ENCODE data around the gene SNX10. TPM values are rescaled to one million over a fixed set of nuclear protein-coding genes. Genes with fewer than 3 reads are reported as not detected.

Gene SNX10
- total and polyA plus RNA-seq, 12 donors, result 6.5 to 50.3 (median 27.8) TPM

DNA sequence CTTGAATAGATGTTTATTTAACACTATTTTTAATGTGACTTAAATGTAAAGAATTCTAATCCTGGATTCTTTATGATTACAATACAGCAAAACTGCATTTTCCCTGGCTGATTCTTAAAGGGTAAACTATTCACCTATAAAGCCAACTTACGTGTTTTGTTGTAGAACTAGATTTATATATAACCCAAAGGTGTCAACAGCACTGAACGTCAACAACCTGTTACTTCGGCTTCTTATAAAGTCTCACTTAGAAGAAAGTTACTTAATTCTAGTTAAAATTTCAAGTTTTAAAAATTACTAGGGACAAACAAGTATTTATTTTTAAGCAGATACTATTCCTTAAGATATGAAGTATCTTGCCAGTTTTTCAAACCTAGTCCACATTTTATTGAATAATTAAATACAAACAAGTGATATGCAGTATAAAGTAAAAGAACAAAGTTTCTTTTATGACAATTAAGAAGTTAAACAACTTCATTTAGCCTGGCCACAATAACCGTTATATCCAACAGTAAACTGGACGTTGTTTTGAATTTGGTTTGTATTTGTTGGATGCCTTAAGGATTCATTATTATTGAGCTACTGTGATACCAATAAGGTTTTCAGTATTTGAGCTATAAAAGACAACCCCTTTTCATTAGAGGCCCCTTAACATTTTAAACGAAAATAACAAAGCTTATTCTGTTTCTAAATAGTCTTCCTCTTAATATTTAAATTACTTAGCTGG is 83.1 kb downstream of the SNX10 start:
- Histone ChIP-seq H3K27ac (no peak overlapping the region), H3K4me3 (no peak overlapping the region), H3K4me1 (replicated peaks in 1 of 2) (peaks cover 0 to 8% of the 10 kb centered on the region in 2 donors), H3K27me3 (peaks cover 3% of the 10 kb centered on the region), H3K9me3 (replicated peaks in 1 of 3) (no peaks in the 10 kb centered on the region), H3K36me3 (replicated peaks in 1 of 2) (no peaks in the 10 kb centered on the region)
- no peak for TF ChIP-seq POLR2A (IDR thresholded peaks at IDR 0.05)
- TF ChIP-seq, protein P1, sequence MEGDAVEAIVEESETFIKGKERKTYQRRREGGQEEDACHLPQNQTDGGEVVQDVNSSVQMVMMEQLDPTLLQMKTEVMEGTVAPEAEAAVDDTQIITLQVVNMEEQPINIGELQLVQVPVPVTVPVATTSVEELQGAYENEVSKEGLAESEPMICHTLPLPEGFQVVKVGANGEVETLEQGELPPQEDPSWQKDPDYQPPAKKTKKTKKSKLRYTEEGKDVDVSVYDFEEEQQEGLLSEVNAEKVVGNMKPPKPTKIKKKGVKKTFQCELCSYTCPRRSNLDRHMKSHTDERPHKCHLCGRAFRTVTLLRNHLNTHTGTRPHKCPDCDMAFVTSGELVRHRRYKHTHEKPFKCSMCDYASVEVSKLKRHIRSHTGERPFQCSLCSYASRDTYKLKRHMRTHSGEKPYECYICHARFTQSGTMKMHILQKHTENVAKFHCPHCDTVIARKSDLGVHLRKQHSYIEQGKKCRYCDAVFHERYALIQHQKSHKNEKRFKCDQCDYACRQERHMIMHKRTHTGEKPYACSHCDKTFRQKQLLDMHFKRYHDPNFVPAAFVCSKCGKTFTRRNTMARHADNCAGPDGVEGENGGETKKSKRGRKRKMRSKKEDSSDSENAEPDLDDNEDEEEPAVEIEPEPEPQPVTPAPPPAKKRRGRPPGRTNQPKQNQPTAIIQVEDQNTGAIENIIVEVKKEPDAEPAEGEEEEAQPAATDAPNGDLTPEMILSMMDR (IDR thresholded peaks at IDR 0.05), result no peak
- intact Hi-C loops (cut with DNase I), result loop anchor here (5.0 to 10.0 kb wide), 3 partner anchors 127 to 790 kb away; partner anchors contain the start of gene HOXA9 (in 1 of the 2)
- no peak for DNase-seq
- WGBS, 4 donors, result 83 to 89% (median 84%) methylated on average over 6 of the region's 6 CpGs

DNA sequence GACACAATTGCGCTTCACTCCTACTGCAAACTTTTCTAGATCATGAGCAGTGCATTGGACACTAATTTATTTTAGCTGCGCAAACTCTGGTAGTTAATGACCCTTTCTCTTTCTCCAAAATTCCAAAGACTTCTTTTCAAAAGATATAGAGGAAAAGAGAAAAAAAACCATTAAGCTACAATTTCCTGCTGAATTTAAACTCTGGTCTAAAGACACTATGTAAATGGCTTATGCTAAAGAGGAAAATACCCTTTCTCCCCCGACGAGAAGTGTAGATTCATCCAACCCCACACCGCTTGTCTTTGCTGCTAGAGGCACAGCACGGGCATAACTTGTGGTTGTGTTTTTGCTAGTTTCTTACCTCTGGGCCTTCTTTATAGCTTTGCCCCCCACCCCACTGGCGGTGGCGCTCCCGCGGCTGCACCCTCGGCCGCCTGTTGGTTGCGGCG is 84.1 kb downstream of the SNX10 start:
- 13 to 19% (median 14%) methylated on average over 12 to 14 of the region's 14 CpGs for WGBS, 4 donors
- peak overlapping the region in 2 of 5 donors; percentile 49 to 50 for H3K27ac ChIP-seq
- no peaks in the 10 kb centered on the region for H3K36me3 ChIP-seq (replicated peaks in 1 of 2)
- intact Hi-C loops (cut with DNase I), result loop anchor here (5.0 to 10.0 kb wide), 3 partner anchors 127 to 789 kb away; partner anchors contain the start of gene HOXA9 (in 1 of the 2)
- H3K4me3 ChIP-seq, result peak overlapping the region in 2 of 4 donors; percentile 50 to 64
- H3K27me3 ChIP-seq, result peaks cover 3% of the 10 kb centered on the region
- no peaks in the 10 kb centered on the region for H3K9me3 ChIP-seq (replicated peaks in 1 of 3)
- peak in 1 of 7 donors; percentile 8 for DNase-seq
- peaks cover 0 to 8% of the 10 kb centered on the region in 2 donors for H3K4me1 ChIP-seq (replicated peaks in 1 of 2)
- no peak for TF ChIP-seq POLR2A (IDR thresholded peaks at IDR 0.05)
- TF ChIP-seq, protein P1 (IDR thresholded peaks at IDR 0.05), result peak in 1 of 6 experiments; percentile 2

DNA sequence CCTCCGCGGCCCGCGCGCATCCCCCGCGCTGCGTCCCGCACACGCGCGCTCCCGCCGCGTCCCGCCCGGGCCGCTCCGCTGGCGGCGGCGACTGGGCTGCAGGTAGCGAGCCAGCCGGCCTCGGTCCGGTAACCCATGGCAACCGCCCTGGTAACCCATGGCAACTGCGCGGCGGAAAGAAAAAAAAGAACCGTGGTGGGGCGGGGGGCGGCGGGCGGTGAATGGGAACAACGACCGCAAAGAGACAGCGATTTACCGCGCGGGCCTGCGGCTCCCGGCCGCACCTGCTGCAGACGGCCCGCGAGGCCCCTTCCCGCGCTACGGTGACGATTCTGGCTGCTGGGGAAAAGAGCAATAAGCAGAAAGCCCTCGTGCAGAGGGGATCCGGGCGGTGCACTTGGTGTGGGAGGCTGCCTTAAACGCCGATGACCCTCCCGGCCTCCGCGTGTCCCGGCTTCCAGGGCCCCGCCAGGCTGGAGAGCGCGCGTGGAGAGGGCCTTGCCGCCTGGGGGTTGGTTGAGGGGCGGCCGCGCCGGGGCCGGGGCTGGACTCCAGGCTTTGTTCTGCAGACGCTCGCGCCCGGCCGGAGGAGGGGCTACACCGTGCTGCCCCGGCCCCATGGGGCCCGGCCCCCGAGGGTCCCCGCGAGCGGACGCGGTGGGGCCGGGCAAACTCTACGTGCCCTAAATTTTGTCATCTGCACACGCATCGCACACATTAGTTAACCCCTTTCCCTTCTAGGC is 84.7 kb downstream of the SNX10 start:
- Histone ChIP-seq H3K9me3 (replicated peaks in 1 of 3) (no peaks in the 10 kb centered on the region), H3K27ac (peak overlapping the region in 4 of 5 donors; percentile 49 to 76 (median 67)), H3K4me1 (replicated peaks in 1 of 2) (peaks cover 0 to 8% of the 10 kb centered on the region in 2 donors), H3K36me3 (replicated peaks in 1 of 2) (no peaks in the 10 kb centered on the region), H3K4me3 (peak overlapping the region in 3 of 4 donors; percentile 50 to 64 (median 50)), H3K27me3 (peaks cover 3% of the 10 kb centered on the region)
- WGBS, 4 donors, result 2 to 4% (median 2%) methylated on average over 20 to 88 of the region's 88 CpGs
- TF ChIP-seq, protein P1 (IDR thresholded peaks at IDR 0.05), result peak in 1 of 6 experiments; percentile 0
- TF ChIP-seq POLR2A (IDR thresholded peaks at IDR 0.05), result peak in 1 of 2 donors; percentile 24
- peak; percentile 38 to 83 (median 65) for DNase-seq
- intact Hi-C loops (cut with DNase I), result loop anchor here (5.0 to 10.0 kb wide), 3 partner anchors 126 to 788 kb away; partner anchors contain the start of gene HOXA9 (in 1 of the 2)

DNA sequence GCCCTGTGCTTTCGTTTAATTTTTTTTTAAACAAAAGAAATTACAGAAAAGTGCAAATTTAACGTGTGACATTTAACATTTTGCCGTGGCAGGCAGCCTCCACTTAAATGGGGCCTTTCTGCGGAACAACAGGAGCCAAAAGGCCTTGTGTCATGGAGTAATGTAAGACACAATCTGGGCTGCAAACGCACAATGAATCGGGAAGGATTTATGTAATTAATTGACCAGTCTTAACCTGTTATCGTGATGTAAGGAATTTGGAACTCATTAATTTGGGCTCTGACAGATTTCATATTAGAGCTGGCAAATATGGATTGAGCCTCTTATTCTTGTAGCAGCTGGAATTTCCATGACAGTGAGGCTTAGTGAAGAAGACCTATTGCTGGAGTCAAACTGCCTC is 86.4 kb downstream of the SNX10 start:
- H3K36me3 ChIP-seq (replicated peaks in 1 of 2), result no peaks in the 10 kb centered on the region
- no peak for TF ChIP-seq POLR2A (IDR thresholded peaks at IDR 0.05)
- TF ChIP-seq, protein P1 (IDR thresholded peaks at IDR 0.05), result no peak
- peaks cover 2% of the 10 kb centered on the region for H3K27me3 ChIP-seq
- intact Hi-C loops (cut with DNase I), result loop anchor here (5.0 to 10.0 kb wide), 3 partner anchors 124 to 787 kb away; partner anchors contain the start of gene HOXA9 (in 1 of the 2)
- H3K27ac ChIP-seq, result no peak overlapping the region
- 83 to 89% (median 88%) methylated on average over 7 of the region's 7 CpGs for WGBS, 4 donors
- H3K4me3 ChIP-seq, result no peak overlapping the region
- H3K4me1 ChIP-seq (replicated peaks in 1 of 2), result peaks cover 0 to 8% of the 10 kb centered on the region in 2 donors
- H3K9me3 ChIP-seq (replicated peaks in 1 of 3), result no peaks in the 10 kb centered on the region
- DNase-seq, result no peak

Measured in adrenal gland (tissue), 12 donors.